Measurements from ENCODE around the gene UBAC2. TPM values are rescaled to one million over a fixed set of nuclear protein-coding genes. Genes with fewer than 3 reads are reported as not detected.

UBAC2 gene
- polyA plus RNA-seq, 3 donors = 98.7 to 109 (median 101) TPM

GRCh38 chr13:99307648-99308339, 107.1 kb downstream of the UBAC2 start:
- no peak for DNase-seq (ENCODE audit: low read depth in 3 of 3, low spot score in 2 of 3)

GRCh38 chr13:99308471-99309087, 107.9 kb downstream of the UBAC2 start:
- DNase-seq (ENCODE audit: low read depth in 3 of 3, low spot score in 2 of 3) = no peak

- no peak for DNase-seq (ENCODE audit: low read depth in 3 of 3, low spot score in 2 of 3)
Measured at GRCh38 chr13:99310382-99311031, 109.9 kb downstream of the UBAC2 start.

- no peak for DNase-seq (ENCODE audit: low read depth in 3 of 3, low spot score in 2 of 3)
Measured at GRCh38 chr13:99311137-99311536, 110.5 kb downstream of the UBAC2 start.

GRCh38 chr13:99311748-99312492, 111.3 kb downstream of the UBAC2 start:
- DNase-seq (ENCODE audit: low read depth in 3 of 3, low spot score in 2 of 3) = no peak

- DNase-seq (ENCODE audit: low read depth in 3 of 3, low spot score in 2 of 3) = no peak
Measured at GRCh38 chr13:99312493-99312883, 111.8 kb downstream of the UBAC2 start.

GRCh38 chr13:99313501-99313900, 112.8 kb downstream of the UBAC2 start:
- DNase-seq (ENCODE audit: low read depth in 3 of 3, low spot score in 2 of 3) = no peak

- DNase-seq (ENCODE audit: low read depth in 3 of 3, low spot score in 2 of 3) = no peak
Measured at GRCh38 chr13:99313941-99314340, 113.3 kb downstream of the UBAC2 start.

GRCh38 chr13:99314640-99315176, 114.1 kb downstream of the UBAC2 start:
- DNase-seq (ENCODE audit: low read depth in 3 of 3, low spot score in 2 of 3) = no peak

GRCh38 chr13:99315186-99315585, 114.5 kb downstream of the UBAC2 start:
- DNase-seq (ENCODE audit: low read depth in 3 of 3, low spot score in 2 of 3) = no peak

GRCh38 chr13:99316224-99316623, 115.6 kb downstream of the UBAC2 start:
- no peak for DNase-seq (ENCODE audit: low read depth in 3 of 3, low spot score in 2 of 3)

GRCh38 chr13:99316657-99317256, 116.1 kb downstream of the UBAC2 start:
- DNase-seq (ENCODE audit: low read depth in 3 of 3, low spot score in 2 of 3) = no peak

GRCh38 chr13:99320693-99321481, 120.2 kb downstream of the UBAC2 start:
- no peak for DNase-seq (ENCODE audit: low read depth in 3 of 3, low spot score in 2 of 3)

GRCh38 chr13:99321709-99322108, 121.1 kb downstream of the UBAC2 start:
- DNase-seq (ENCODE audit: low read depth in 3 of 3, low spot score in 2 of 3) = no peak

- no peak for DNase-seq (ENCODE audit: low read depth in 3 of 3, low spot score in 2 of 3)
Measured at GRCh38 chr13:99322297-99323103, 121.8 kb downstream of the UBAC2 start.

- DNase-seq (ENCODE audit: low read depth in 3 of 3, low spot score in 2 of 3) = no peak
Measured at GRCh38 chr13:99323488-99323887, 122.8 kb downstream of the UBAC2 start.

- DNase-seq (ENCODE audit: low read depth in 3 of 3, low spot score in 2 of 3) = no peak
Measured at GRCh38 chr13:99326012-99326411, 125.4 kb downstream of the UBAC2 start.

- DNase-seq (ENCODE audit: low read depth in 3 of 3, low spot score in 2 of 3) = no peak
Measured at GRCh38 chr13:99327126-99327525, 126.5 kb downstream of the UBAC2 start.

- DNase-seq (ENCODE audit: low read depth in 3 of 3, low spot score in 2 of 3) = no peak
Measured at GRCh38 chr13:99327761-99328160, 127.1 kb downstream of the UBAC2 start.
